ENCODE results near the gene CTCFL. TPM values are rescaled to one million over a fixed set of nuclear protein-coding genes. Genes with fewer than 3 reads are reported as not detected.

Gene CTCFL
- total RNA-seq, 1 donor from 2014 or later, result 0.12 TPM

- H3K4me3 ChIP-seq (ENCODE audit: low read depth, low read length), result no peak overlapping the region
- no peak for TF ChIP-seq CTCF (conservative IDR thresholded peaks at IDR 0.05; ENCODE audit: low read depth, low read length)
- no peak for DNase-seq (ENCODE audit: low read depth)
Observed at GRCh38 chr20:57458400-57459160, 66.4 kb downstream of the CTCFL start.

- no peak for DNase-seq (ENCODE audit: low read depth)
- TF ChIP-seq CTCF (conservative IDR thresholded peaks at IDR 0.05; ENCODE audit: low read depth, low read length), result no peak
- H3K4me3 ChIP-seq (ENCODE audit: low read depth, low read length), result no peak overlapping the region
Observed at GRCh38 chr20:57457243-57458095, 67.5 kb downstream of the CTCFL start.

GRCh38 chr20:57456116-57456515 lies 68.8 kb downstream of the CTCFL start:
- no peak for TF ChIP-seq CTCF (conservative IDR thresholded peaks at IDR 0.05; ENCODE audit: low read depth, low read length)
- no peak for DNase-seq (ENCODE audit: low read depth)
- no peak overlapping the region for H3K4me3 ChIP-seq (ENCODE audit: low read depth, low read length)

- no peak for TF ChIP-seq CTCF (conservative IDR thresholded peaks at IDR 0.05; ENCODE audit: low read depth, low read length)
- H3K4me3 ChIP-seq (ENCODE audit: low read depth, low read length), result no peak overlapping the region
- no peak for DNase-seq (ENCODE audit: low read depth)
Observed at GRCh38 chr20:57455386-57455785, 69.6 kb downstream of the CTCFL start.

- TF ChIP-seq CTCF (conservative IDR thresholded peaks at IDR 0.05; ENCODE audit: low read depth, low read length), result no peak
- no peak overlapping the region for H3K4me3 ChIP-seq (ENCODE audit: low read depth, low read length)
- no peak for DNase-seq (ENCODE audit: low read depth)
Observed at GRCh38 chr20:57451795-57452661, 72.9 kb downstream of the CTCFL start.

GRCh38 chr20:57451431-57451794 lies 73.5 kb downstream of the CTCFL start:
- no peak for TF ChIP-seq CTCF (conservative IDR thresholded peaks at IDR 0.05; ENCODE audit: low read depth, low read length)
- no peak overlapping the region for H3K4me3 ChIP-seq (ENCODE audit: low read depth, low read length)
- DNase-seq (ENCODE audit: low read depth), result no peak
